ENCODE measurements around the gene GATA1. TPM values are rescaled to one million over a fixed set of nuclear protein-coding genes. Genes with fewer than 3 reads are reported as not detected.

GATA1 gene
- total RNA-seq, 2 donors from 2014 or later, result 0.77 TPM; not detected in 1

- H3K4me1 ChIP-seq, result no peaks in the 10 kb centered on the region
- TF ChIP-seq, protein P1, sequence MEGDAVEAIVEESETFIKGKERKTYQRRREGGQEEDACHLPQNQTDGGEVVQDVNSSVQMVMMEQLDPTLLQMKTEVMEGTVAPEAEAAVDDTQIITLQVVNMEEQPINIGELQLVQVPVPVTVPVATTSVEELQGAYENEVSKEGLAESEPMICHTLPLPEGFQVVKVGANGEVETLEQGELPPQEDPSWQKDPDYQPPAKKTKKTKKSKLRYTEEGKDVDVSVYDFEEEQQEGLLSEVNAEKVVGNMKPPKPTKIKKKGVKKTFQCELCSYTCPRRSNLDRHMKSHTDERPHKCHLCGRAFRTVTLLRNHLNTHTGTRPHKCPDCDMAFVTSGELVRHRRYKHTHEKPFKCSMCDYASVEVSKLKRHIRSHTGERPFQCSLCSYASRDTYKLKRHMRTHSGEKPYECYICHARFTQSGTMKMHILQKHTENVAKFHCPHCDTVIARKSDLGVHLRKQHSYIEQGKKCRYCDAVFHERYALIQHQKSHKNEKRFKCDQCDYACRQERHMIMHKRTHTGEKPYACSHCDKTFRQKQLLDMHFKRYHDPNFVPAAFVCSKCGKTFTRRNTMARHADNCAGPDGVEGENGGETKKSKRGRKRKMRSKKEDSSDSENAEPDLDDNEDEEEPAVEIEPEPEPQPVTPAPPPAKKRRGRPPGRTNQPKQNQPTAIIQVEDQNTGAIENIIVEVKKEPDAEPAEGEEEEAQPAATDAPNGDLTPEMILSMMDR (IDR thresholded peaks at IDR 0.05), result no peak
- H3K9ac ChIP-seq (ENCODE audit: low read depth in 2 of 2, low read length in 2 of 2), result no peak overlapping the region
- peaks cover 4% of the 10 kb centered on the region for H3K27me3 ChIP-seq
- H3K9me3 ChIP-seq, result no peaks in the 10 kb centered on the region
- no peak overlapping the region for H3K27ac ChIP-seq
- no peaks in the 10 kb centered on the region for H3K36me3 ChIP-seq
- no peak overlapping the region for H3K4me3 ChIP-seq
- DNase-seq, result no peak
- intact Hi-C loops (cut with DNase I), result no loop called here
Observed at GRCh38 chrX:48787505-48788443, 1.4 kb downstream of the GATA1 start.

DNA sequence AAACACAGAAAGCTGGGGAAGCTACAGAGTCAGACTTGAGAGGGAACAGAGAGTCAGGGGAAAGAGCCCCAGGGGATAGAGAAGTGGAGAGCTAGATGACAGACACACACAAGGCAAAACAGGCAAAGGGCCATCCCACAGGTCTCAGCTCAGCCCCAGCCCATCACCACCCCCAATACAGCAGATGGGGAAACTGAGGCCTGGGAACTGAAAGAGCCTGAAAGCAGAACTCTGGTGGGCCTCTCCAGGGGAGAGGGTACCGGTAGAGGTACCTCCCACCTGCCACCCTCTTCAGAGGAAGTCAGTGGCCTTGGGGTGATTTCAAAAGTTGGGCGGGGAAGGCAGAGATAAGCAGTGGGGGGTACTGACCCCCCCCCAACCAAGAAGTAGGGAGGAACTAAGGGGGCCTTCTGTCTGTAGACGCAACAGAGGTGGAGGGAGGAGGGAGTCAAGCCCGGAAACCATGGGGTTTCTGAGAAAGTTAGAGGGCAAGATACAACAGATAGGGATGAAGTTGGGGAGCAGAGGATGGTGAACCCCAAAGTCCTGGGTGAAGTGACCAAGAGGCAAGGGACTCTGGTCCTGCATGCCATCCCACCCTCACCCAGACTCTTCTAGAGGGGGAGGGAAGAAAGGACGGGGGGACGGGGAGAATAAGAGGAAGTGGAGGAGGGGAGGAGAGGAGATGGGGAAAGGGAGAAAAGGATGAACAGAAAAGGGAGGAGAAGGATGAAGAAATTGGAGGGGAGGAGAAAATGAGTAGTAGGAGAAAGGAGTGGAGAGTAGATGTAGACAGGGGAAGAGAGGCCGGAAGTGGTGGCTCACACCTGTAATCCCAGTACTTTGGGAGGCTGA, 3.2 kb downstream of the GATA1 start:
- H3K36me3 ChIP-seq, result no peaks in the 10 kb centered on the region
- no peak overlapping the region for H3K9ac ChIP-seq (ENCODE audit: low read depth in 2 of 2, low read length in 2 of 2)
- DNase-seq, result no peak
- no peaks in the 10 kb centered on the region for H3K4me1 ChIP-seq
- no peak overlapping the region for H3K27ac ChIP-seq
- H3K4me3 ChIP-seq, result no peak overlapping the region
- H3K27me3 ChIP-seq, result peaks cover 4% of the 10 kb centered on the region
- no peaks in the 10 kb centered on the region for H3K9me3 ChIP-seq
- TF ChIP-seq, protein P1 (IDR thresholded peaks at IDR 0.05), result no peak
- intact Hi-C loops (cut with DNase I), result no loop called here

DNA sequence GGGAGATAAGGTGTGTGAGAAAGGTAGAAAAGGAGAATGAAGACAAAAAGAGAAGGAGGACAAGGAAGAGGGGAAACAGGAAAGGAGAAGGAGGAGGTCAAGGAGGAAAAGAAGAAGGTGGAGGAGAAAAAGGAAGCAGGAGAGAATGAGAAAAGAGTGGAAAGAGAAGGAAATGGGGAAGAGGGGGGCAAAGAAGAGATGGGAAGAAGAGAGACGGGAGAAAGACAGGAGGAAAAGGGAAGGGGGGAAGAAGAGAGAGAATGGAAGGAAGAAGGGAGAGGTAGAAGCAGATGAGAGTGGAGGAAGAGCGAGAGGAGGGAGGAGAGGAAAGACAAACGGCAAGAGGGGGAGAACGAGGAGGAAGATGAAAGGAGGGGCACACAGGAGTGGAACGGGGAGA, 4.1 kb downstream of the GATA1 start:
- no peaks in the 10 kb centered on the region for H3K36me3 ChIP-seq
- H3K4me3 ChIP-seq, result no peak overlapping the region
- intact Hi-C loops (cut with DNase I), result no loop called here
- TF ChIP-seq, protein P1 (IDR thresholded peaks at IDR 0.05), result no peak
- H3K9me3 ChIP-seq, result no peaks in the 10 kb centered on the region
- no peak overlapping the region for H3K9ac ChIP-seq (ENCODE audit: low read depth in 2 of 2, low read length in 2 of 2)
- H3K4me1 ChIP-seq, result no peaks in the 10 kb centered on the region
- no peak overlapping the region for H3K27ac ChIP-seq
- DNase-seq, result no peak
- peaks cover 4% of the 10 kb centered on the region for H3K27me3 ChIP-seq

GRCh38 chrX:48791063-48791820, 4.9 kb downstream of the GATA1 start:
- no peaks in the 10 kb centered on the region for H3K36me3 ChIP-seq
- H3K4me3 ChIP-seq, result no peak overlapping the region
- H3K27me3 ChIP-seq, result peaks cover 4% of the 10 kb centered on the region
- intact Hi-C loops (cut with DNase I), result no loop called here
- TF ChIP-seq, protein P1 (IDR thresholded peaks at IDR 0.05), result no peak
- no peak overlapping the region for H3K27ac ChIP-seq
- no peaks in the 10 kb centered on the region for H3K4me1 ChIP-seq
- no peaks in the 10 kb centered on the region for H3K9me3 ChIP-seq
- DNase-seq, result no peak
- no peak overlapping the region for H3K9ac ChIP-seq (ENCODE audit: low read depth in 2 of 2, low read length in 2 of 2)

DNA sequence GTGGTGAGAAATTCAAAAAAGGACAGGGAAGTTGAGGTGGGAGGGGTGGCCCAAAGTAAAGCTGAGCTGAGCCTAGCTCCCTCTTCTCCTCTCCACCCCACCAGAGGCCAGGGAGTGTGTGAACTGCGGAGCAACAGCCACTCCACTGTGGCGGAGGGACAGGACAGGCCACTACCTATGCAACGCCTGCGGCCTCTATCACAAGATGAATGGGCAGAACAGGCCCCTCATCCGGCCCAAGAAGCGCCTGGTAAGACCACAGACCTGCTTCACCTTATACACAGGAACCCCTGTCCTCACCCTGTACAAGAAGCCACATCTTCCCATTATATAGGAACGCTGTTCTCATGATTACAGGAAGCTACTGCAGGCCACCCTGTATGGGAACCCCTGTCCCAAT, 5.8 kb downstream of the GATA1 start:
- H3K4me3 ChIP-seq, result no peak overlapping the region
- peaks cover 4% of the 10 kb centered on the region for H3K27me3 ChIP-seq
- no peak overlapping the region for H3K27ac ChIP-seq
- H3K9me3 ChIP-seq, result no peaks in the 10 kb centered on the region
- H3K4me1 ChIP-seq, result no peaks in the 10 kb centered on the region
- H3K9ac ChIP-seq (ENCODE audit: low read depth in 2 of 2, low read length in 2 of 2), result no peak overlapping the region
- TF ChIP-seq, protein P1 (IDR thresholded peaks at IDR 0.05), result no peak
- no peaks in the 10 kb centered on the region for H3K36me3 ChIP-seq
- no peak for DNase-seq
- intact Hi-C loops (cut with DNase I), result no loop called here
